Amygdala (tissue), 56 donors: Measurements from ENCODE around the gene OPN4.
"Not testable (repeated sequence)": the region's sequence is repeated elsewhere in the genome, so short reads cannot be mapped to it uniquely, and the experiment has no call there.

Source experiments
- DNase-seq, 56 donors: peaks; one replicate each; lab custom pipeline; 2025; lab: John Stamatoyannopoulos, UW

OPN4 gene, protein sequence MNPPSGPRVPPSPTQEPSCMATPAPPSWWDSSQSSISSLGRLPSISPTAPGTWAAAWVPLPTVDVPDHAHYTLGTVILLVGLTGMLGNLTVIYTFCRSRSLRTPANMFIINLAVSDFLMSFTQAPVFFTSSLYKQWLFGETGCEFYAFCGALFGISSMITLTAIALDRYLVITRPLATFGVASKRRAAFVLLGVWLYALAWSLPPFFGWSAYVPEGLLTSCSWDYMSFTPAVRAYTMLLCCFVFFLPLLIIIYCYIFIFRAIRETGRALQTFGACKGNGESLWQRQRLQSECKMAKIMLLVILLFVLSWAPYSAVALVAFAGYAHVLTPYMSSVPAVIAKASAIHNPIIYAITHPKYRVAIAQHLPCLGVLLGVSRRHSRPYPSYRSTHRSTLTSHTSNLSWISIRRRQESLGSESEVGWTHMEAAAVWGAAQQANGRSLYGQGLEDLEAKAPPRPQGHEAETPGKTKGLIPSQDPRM

DNA sequence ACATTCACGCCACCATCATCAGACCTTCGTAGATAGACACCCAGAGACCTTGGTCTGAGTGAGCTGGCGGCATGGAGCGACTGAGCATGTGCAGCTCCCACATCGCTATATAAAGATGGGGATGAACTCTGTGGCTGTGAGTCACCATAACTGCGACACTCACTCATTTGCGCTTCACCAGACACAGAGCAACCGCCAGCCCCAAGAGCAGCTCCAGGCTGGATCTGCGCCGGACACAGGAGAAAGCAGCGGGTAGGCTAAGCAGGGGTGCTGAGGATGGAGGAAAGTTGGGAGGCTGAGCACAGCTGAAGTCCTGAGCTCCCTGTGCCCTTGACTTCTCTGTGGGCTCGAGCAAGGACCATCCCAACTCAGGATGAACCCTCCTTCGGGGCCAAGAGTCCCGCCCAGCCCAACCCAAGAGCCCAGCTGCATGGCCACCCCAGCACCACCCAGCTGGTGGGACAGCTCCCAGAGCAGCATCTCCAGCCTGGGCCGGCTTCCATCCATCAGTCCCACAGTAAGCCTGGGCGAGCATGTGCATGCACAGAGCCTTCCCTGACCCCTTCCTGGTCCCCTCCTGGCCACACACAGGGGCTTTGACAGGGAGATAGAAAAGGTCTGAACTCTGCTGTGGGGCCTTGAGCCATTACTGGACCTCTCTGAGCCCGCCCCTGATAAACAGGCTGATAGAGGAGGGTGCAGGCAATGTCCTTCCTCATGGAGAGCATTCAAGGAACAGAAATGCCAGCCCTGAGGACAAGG, at the start of gene OPN4:
Gene OPN4 (plus strand): TSS at position 137 of the 762 bp plus-strand sequence. CDS start 237 bp downstream, at position 374.
- no peak for DNase-seq

DNA sequence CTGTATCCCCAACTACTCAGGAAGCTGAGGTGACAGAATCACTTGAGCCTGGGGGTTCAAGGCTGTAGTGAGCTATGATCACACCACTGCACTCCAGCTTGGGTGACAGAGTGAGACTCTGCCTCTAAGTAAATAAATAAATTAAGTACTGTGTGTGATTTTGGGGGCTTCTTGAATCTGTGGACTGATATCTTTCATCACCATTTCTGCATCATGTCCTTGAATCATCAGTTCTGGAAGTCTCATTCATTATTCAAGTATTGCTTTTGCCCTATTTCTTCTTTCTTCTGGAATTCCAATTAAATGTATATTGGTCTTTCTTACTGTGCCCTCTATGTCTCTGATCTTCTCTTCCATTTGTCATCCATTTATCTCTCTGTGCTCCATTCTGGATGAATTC, 46.7 kb upstream of the OPN4 start:
- DNase-seq = no peak

DNA sequence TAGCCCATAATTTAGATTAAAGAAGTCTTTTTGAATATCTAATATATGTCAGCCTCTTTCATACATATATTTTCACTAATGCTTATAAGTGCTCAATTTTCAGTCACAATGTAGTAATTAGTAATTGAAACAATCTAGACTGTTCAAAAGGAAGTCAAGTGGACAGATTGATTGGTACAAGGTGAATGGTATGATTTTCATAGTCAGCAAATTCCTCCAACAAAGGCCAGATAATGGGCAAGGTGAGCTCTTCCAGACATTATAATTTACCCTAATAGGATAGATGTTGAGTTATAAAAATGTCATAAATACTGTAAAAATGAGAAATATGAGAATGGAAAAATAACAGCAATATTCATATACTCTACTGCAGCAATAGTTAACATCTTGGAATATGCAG, 44.4 kb upstream of the OPN4 start:
- DNase-seq = no peak

DNA sequence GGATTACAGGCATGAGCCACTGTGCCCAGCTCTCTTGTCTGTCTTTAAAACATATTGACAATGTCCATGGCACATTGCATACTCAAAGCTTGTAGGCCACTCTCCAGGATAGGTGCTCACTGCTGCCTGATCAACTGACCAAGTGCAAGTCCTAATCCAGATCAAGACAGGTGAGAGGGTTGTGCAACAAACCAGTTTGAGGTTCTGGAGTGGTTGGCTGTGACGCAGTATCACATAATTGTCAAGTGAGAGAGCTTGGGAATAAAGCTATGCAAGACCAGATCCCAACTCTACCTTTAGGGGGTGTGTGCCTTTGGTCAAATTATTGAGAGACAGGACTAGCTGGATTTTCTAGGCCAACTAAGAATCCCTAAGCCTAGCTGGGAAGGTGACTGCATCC, 43.0 kb upstream of the OPN4 start:
- no peak for DNase-seq

DNA sequence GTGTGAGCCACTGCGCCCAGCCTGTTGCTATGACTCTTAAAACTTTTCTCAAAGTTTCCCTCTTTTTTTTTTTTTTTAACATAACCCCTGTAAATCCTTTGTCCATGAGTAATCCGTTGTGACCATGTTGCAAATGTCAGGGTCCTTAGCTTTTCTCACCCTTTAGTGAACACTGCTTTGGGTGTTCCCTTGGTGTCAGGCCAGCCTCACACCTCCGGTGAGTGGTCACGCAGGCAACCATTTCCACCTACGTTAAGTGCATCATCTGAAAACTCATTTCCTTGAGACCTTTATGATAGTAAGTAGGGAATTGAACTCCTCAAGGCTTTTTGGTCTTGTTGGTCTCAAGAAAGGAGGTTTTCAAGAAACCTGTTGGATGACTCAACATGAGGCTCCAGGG, 41.3 kb upstream of the OPN4 start:
- no peak for DNase-seq

DNA sequence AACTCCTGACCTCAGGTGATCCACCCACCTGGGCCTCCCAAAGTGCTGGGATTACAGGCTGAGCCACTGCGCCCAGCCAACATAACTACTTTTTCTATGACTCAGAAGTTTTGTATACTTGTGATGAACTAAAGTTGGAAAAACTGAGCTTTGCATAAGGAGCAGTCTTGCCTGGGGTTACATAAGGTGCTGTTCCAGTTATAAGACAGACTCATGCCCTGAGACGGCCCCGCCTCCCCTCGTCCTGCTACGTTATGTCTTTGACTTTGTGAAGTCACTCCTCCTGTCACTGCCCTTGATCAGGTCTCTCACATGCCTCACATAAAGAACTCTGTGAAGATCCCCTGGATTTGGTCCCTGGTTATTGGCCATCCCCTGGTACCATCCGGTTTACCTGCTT, 40.4 kb upstream of the OPN4 start:
- DNase-seq = no peak

DNA sequence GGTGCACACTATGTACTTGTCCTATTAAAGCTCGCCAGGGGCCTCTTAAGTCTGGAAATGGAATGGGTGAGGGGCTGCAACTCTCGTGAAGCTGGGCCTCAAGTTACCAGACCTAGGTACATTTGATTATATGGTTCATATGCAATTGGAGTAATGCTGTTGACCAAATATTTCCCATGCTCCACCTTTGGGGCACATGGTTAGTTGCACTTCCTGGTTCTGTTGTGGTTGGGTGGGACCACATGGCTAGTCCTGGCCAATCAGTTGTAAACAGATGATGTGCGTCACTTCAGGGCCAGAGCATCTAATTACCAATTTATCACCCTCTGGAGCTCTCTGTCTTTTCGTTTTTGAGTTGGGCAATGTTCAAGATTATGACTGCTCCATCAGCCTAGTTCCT, 39.5 kb upstream of the OPN4 start:
- no peak for DNase-seq

DNA sequence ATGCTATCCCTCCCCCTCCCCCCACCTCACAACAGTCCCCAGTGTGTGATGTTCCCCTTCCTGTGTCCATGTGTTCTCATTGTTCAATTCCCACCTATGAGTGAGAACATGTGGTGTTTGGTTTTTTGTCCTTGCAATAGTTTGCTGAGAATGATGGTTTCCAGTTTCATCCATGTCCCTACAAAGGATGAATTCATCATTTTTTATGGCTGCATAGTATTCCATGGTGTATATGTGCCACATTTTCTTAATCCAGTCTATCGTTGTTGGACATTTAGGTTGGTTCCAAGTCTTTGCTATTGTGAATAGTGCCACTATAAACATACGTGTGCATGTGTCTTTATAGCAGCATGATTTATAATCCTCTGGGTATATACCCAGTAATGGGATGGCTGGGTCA, 37.1 kb upstream of the OPN4 start:
- DNase-seq = not testable (repeated sequence)

DNA sequence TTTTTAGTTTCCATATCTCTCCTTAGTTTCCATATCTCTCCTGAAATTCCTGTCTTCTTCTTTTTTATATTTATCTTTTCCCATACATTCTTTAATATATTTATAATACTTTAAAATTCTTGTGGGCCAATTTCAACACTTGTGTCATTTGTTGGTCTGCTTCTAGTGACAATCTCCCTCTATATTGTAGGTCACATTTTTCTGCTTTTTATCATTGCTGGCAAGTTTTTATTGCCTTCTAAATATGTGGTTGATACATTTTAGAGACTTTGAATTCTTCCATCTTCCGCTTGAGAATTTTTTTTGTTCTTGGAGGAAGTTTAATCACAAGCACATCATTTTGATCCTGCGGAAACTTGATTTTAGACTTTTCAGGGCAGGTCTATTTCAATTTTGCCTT, 26.0 kb upstream of the OPN4 start:
- no peak for DNase-seq

DNA sequence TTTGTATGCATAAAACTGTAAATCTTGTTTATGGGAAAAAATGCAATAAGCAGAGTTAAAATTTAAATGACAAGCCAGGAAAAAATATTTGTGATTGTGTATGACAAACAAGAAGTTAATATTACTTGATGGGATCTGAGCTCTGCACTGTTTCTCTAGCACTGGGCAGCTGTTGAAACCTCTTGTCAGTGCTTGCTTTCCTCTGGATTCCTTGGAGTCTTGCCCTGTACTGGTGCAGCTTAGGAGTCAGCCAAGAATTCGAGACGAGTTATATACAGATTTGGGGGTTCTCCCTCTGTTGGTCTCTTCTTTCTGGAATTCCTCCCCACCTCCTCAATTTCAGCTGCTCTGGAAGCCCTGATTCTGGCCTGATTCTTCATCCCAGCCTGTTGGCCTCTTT, 24.3 kb upstream of the OPN4 start:
- no peak for DNase-seq

DNA sequence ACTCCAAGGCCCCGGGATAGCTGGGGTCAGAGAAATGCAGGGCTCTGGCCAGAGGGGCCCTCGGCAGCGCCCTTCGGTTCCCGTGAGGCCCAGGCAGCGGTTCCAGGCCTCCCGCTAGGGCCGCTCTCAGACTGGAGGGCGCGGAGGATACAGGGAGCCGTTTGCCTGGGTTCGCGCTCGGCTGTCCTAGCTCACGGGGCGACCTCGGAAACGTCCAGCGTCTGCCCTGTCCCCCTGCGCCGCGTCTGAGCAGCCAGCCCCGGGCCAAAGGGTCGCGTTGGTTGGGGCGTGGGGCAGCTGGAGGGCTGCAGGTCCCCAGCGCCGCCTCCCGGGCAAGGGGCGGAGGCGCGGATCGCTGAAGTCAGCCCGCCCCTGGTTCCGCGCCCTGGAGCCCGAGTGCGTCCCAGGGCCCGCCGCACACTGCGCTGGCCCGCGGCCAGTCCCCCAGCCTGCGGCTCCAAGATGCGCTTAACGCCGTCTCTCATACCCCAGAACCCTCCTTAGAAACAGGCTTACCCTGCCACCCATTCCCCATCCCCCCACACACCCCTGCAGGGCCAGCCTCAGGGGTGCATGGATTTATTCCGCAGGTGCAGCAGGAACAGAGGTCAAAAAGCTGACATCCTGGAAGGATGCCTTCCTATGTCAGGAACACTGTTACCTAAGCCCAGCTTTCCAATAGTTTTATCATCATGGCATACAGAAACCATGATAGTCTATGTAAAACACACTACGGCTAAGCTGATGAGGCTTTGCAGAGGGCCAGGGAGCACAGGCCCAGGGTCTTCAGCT, 22.1 kb upstream of the OPN4 start:
- DNase-seq = peak in 2 of 56 donors; percentile 21 to 48

DNA sequence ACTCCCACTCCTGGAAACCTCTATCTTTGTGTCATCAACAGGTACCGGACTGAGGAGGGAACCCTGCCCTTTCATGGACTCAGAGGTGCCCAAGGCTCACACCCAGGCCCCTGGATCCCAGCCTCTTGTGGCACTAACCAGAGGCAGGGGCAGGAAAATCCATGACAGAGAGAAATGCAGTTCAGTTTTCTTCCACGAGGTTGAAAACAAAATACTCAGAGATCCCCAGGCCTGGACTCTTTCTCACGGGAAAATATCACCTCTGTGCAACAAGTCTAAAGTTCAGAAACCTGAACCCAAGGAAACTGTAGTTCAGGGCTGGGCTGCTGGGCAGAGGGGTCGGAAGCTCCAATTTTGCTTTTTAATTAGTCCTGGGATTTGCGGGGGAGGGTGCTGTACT, 21.4 kb upstream of the OPN4 start:
- DNase-seq = no peak

DNA sequence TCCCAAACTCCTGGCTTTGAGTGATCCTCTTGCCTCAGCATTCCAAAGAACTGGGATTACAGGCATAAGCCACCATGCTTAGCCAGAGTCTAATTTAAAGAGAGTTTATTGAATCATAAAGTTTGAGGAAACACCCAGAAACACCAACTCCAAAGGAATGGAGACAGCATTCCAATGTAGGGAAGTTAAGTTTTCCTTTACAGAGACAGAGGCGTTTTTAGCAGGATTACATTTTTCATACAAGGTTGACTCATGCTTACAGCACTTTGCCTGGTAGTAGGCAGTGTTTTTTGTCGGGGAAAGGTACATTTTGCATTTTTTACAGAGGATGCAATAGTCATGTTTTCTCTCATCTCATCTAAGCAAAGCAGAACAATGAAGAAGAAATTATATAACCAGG, 18.9 kb upstream of the OPN4 start:
- DNase-seq = no peak

DNA sequence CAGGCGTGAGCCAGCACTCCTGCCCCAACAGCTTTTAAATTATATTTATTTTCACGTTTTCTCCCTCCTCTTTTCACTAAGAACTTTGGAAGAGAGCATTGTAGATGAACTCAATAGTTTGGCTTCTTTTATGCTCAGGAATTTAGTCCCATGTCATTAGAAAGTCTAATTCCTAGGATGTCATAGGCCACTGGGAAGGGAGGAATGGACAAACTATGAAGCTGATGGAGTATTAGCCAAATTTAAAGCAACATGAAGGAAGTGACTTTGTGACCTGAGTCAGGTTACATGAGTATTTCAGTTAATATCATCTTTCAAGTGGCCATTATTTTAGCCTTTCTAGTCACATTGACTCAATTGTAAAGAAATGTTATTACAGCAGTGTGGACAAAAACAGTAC, 18.0 kb upstream of the OPN4 start:
- no peak for DNase-seq

DNA sequence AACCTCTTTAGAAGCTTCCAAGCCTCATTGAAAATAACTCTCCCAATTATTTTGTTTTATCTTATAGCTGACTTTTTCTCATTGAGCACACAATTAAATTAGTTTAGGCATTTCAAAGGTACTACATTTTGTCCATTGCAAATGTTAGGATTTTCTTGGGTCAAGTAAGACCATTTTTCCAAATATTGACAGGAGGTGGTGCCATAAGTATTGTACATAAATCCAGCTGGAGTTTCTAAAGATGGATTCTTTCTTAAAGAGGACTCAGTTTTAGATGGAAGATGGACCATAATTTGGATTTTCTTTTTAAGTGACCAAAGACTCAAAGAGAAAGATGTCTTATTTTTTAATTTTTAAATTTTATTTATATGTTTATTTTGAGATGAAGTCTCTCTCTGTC, 12.3 kb upstream of the OPN4 start:
- DNase-seq = peak in 1 of 56 donors; percentile 45

DNA sequence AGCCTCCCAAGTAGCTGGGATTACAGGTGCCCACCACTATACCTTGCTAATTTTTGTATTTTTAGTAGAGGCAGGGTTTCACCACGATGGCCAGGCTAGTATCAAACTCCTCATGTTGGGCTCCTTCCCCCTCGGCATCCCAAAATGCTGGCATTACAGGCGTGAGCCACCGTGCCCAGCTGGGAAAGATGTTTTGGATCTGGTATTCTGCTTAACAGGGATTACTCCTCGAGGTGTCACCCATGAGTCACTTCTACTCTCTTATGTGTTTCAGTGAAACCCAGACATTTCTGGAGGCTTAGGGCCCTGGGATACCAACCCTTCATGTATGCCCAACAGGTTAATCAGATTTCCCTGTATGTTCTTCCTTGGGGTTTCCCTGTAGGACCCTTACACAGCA, 11.8 kb upstream of the OPN4 start:
- DNase-seq = no peak

DNA sequence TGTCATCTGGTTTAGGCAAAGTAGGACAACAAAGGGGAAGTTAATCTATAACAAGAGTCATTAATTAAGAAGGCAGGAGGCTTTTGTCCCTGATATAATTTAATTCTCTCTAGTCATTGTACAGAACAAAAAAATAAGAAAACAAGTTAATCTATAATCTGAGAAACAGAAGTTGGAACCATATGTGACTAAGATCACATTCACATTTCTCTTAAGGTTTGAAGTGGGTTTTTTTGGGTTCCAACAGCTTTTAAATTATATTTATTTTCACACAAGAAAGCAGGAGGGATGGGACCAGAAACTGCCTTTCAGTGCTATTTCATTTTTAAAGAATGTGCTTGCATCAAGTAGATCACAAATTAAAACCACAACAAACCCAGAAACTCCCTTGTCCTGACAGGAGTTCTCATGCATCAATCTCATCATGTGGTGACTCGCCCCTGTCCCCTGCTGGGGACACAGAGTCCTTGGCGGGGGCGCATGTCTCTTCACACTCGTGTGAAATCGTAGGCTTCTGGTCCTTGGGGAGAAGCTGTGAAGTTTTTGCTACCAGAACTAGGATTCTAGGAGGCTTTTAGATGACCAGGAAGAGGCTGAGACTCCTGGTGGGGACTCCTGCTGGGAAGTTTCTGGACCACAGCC, 10.1 kb upstream of the OPN4 start:
- no peak for DNase-seq

DNA sequence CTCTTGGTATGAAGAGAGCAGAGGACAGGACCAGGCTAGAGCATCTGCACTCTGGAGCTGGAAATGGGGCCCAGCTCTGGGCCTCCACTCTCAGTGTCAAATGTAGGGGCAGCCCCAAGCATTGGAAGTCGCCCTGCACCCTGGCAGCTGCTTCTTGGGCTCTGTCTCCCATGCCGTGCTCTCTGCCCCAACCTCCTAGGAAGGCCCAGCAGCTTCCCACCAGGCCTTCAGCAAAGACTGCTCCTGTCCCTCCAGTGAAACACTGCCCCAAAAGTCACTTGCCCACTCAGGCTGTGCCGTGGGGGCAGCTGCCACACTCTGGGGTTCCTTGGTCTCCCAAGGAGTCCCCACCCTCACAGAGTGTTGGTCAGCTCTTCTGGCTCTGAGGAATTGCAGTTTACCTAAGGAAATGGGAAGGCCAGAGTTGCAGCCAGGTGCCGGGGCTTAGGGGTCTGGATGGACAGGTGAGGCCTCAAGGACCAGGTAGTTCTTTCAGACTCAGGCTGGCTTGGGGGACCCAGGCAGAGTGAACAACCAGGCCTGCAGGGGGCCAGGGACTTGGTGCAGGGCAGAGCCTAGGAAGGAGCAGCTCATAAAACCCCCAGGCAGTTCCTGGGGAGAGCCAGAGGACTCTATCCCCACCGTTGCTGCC, 9.4 kb upstream of the OPN4 start:
- no peak for DNase-seq

DNA sequence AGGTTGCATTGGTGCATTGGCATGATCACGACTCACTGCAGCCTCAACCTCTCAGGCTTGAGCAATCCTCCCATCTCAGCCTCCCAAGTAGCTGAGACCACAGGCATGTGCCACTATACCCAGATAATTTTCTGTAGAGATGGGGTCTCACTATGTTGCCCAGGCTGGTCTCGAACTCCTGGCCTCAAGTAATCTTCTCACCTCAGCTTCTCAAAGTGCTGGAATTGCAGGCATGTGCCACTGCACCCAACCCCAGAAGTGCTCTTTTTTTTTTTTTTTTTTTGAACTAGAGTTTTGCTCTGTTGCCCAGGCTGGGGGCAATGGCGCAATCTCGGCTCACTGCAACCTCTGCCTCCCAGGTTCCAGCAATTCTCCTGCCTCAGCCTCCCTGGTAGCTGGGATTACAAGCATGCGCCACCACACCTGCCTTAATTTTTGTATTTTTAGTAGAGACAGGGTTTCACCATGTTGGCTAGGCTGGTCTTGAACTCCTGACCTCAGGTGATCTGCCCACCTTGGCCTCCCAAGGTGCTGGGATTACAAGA, 8.7 kb upstream of the OPN4 start:
- not testable (repeated sequence) for DNase-seq

DNA sequence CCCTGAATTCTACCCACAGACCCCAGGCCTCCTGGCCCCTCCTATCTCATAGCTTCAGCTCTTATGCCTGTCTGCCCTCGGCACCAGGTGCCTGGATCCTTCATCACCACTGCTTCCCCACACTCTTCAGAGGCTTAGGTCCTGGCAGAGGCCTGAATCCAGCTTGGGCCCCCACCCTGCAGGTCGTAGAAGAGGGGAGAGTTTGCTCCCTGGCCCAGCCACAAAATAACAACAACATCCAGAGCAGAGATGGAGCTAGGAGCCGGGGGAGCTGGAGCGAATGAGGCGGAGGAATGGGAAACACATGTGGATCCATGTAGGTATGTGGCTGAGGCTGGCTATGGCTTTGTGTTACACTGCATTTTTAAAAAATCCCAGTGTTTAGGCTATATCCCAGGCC, 7.8 kb upstream of the OPN4 start:
- DNase-seq = no peak
